ENCODE measurements around the gene GRIPAP1.

GRIPAP1 gene, protein sequence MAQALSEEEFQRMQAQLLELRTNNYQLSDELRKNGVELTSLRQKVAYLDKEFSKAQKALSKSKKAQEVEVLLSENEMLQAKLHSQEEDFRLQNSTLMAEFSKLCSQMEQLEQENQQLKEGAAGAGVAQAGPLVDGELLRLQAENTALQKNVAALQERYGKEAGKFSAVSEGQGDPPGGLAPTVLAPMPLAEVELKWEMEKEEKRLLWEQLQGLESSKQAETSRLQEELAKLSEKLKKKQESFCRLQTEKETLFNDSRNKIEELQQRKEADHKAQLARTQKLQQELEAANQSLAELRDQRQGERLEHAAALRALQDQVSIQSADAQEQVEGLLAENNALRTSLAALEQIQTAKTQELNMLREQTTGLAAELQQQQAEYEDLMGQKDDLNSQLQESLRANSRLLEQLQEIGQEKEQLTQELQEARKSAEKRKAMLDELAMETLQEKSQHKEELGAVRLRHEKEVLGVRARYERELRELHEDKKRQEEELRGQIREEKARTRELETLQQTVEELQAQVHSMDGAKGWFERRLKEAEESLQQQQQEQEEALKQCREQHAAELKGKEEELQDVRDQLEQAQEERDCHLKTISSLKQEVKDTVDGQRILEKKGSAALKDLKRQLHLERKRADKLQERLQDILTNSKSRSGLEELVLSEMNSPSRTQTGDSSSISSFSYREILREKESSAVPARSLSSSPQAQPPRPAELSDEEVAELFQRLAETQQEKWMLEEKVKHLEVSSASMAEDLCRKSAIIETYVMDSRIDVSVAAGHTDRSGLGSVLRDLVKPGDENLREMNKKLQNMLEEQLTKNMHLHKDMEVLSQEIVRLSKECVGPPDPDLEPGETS
- total RNA-seq, result 43.9 to 92.8 (median 75.2) reads per million in 18 experiments

DNA sequence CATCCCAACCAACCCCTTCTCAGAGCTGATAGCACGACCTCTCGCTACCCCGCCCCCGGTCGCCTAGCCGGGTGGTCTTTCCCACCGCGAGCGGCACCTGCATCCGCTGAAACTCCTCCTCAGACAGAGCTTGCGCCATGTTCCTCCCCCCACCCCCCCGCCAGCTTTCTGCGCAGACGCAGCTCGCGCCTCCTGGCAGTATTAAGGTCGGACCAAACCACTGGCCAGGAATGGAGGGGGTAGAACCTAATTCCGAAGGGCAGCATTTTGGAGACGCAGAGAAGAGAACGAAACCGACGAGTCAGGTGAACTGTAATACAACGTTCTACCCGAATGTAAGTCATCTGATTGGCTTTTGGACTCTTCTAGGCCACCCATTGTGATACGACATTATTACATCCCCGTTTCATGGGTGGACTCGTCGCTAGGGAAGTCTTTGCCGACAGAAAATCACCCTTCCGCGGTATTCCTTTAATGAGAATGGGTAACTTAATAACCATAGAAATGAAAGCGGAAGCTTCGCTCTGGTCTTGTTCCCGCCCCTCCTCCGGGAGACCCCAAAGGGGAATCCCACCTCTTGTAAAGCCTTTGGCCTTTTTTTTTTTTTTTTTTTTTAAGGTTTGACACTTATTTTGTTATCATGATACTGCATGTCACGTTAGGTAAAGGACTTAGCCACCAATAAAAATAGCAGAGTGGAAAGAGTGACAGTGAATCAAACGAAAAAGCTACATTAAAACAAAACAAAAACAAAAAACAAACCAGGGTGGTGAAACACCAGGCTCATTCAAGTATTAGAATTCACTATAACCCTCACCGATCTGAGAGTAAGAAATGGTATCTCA lies at the start of gene GRIPAP1:
TSS of gene GRIPAP1 (minus strand) at position 174 of the 845 bp plus-strand sequence. CDS start at position 139, 35 bp downstream.
- peak; percentile 84 to 85 for DNase-seq

DNA sequence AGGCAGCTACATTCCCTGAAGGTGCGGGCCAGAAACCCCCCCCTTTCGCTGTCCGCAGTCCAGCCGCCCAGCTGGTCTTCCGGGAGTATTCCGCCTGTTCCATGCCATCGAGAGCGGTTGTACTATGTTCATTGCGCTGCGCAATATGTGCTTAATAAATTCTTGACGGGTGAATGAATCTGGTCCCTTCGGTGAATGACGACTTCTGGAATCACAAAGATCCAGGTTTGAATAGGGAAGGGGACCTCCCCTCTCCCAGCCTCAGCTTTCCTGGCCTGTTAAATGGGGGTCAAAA lies 41.9 kb upstream of the GRIPAP1 start:
- DNase-seq, result no peak

DNA sequence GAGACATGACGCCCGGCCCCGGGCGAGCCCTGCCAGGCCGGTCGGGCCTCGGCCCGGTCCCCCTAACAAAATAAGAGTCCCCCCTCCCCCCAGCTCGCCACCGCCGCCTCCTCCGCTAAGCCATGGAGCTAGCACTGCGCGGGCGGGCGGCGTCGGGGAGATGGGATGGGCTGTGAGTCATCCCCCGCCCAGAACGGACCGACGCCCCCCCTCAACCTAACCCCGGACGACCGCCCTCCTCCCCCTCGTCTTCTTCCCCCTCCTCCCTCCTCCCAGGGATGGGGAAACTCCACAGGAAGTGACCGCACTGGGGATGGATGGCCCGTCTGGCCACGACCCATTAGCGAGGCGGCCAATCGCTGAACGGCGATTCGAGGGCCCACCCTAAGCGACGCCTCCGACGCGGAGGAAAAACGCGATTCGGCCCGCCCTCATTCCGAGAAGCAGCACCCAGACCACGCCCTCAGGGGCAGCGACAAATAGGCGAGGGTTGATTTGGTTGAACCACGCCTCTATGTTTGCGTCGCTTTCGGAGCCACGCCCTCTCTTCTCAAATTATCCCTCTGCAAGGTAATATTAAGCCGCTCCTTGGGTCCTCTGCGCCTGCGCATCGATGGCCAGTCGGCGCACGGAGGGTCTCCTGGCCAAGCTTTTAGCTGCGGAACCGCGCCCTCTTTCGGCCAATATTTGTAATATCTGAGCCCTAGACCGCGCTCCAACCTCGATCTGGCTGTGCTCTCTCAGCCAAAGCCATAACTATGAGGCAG lies 41.3 kb upstream of the GRIPAP1 start, which contains the start of gene TFE3:
TSS of gene TFE3 (minus strand) at position 138 of the 767 bp plus-strand sequence. CDS start at position 7, 131 bp downstream.
- peak; percentile 98 for DNase-seq

DNA sequence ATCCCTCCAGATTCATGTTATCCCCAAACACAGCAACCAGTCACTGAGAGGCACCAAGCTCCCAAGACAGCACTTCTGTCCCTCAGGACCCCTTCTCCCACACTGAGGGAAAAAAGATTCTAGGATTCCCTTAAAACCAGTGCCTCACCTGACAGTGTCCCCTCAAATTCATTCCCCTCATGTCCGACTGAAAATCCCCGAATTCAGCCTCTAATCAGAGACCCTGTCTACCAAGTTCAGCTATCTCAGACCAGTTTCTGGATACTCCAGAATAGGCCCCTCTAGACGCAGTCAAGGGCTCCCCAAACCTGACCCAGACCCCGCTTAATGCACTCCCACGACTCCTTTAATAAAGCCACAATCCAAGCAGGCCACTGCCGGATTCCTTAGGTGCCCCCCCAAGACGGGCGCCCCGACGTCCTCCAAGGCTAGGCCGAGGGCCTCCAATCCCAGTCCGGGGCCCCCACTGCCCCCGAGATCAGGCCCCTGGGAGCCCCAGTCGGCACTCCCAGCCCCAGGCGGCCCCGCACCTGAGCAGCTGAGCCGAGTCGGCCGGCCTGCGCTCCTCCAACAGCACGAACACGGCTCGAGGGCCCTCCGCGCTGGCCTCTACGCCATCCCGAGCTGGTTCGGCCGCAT lies 40.6 kb upstream of the GRIPAP1 start:
- no peak for DNase-seq

DNA sequence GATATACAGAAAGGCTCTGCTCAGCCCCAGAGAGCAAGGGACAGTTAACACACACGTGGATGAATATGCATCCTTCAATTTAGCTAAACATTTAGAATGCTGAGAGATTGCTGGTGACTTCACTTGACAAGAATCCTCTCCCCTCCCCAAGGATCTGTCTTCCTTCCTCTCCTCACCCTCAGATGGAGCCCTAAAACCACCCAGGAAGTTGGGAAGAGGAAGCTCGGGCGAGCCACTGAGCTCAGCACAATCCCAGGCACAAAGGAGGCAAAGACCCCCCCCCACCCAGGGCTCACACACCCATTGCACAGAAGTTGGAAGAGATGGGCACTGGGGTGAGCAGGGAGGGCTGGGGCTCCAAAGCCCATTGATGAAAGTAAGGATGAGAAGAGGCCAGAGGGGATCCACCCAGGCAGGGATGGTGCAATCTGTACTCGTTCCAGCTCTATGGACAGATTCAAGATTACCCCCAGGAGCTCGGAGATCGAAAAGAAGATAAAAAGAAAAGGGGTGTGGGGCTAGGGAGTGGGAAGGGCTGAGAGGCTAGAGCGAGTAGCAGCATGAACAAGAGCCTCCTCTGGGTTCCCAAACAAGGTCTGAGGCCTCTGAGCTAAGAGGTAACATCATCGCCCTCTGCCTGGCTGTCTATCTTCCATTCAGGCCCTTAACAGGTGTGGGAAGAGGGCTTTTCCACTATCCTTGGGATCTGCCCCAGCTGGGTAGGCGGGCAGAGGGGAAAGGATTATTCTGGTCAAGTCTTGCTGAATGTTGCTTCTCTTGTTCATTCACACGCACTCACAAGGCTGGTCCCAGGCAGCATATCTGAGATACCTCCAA lies 39.9 kb upstream of the GRIPAP1 start:
- DNase-seq, result peak; percentile 3 to 28

DNA sequence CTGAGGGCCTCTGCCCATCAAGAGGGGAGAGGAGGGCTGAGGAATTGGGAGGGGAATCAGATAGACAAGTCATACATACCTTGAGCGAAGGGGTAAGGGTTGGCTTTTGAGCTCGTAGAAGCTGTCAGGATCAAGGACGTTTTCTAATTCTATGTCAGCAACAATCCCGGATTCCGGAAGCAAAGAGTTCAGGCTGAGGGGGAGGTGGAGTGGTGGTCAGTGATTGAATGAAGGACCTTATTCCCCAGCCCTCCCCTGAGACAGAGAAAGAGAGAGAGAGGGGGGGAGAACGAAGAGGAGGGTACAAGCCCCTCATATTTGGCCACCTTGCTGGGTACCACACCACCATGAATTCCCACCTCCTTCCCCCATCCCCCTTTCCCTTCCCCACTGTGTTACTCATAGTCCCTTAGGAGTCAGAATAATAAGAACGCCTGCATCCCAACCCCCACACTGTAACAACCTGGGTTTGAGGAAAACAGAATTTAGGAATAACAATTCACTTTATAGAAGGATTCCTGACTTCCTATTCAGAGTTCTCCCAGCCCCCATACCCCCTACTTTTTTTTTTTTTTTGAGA lies 38.4 kb upstream of the GRIPAP1 start:
- DNase-seq, result no peak

DNA sequence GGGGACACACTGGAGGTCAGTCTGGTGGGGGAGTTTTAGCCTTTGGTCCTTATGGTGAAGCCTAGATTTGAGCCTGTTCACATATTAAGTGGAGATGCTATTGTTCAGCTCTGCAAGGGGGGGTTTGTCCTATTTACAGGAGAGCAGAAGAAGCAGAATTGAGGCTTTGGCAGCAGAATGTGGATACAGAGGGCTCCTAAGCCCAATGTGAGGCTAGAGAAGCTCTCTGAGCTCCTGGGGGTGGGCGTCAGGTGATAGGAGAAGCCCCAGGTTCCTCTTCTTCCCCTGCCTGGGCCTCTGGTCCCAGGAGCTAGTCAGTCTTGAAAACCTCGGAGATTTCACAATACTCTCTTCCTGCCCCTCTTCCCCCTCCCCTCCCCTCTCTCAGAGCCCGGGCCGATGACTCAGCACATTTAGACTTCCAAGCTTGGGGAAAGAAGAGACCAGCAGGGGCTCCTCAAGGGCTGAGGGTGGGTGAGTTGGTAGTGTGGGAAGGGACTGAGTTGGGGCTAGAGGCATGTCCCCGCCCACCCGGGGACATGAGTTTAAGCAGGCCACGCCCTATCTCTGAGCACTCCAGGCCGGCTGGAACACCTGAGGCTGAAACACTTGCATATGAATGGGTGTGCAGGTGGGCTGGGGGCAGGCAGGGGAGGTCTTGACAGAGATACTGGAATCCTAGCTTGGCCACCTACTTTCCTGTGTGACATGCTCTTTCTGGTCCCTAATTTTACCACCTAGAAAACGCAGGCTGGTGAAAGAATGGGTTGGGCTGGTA lies 37.7 kb upstream of the GRIPAP1 start:
- DNase-seq, result peak; percentile 58 to 62

DNA sequence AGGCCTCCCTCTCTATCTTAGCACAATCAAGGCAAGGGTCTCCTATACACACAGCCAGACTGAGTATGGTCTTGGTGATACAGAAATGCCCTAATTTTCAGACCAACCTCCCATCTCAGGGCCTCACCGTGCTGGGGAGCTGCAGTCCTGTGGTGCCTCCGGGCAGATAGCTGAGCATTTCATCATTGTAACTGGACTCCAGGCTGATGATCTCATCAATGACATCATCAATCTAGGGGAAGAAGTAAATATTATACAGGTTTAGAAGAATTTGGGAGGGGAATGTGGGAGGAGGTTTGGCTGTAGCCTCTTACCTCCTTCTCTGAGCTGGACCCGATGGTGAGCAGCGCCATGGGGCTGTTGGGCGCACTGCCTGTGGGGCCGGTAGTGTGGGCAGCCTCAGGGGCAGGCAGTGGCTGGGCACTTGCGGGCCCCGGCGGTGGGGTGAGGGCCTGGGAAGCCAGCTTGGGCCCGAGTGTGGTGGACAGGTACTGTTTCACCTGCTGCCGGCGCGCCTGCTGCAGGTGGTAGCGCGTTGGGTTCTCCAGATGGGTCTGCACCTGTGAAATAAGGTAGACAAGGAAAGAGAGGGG lies 35.9 kb upstream of the GRIPAP1 start:
- no peak for DNase-seq

DNA sequence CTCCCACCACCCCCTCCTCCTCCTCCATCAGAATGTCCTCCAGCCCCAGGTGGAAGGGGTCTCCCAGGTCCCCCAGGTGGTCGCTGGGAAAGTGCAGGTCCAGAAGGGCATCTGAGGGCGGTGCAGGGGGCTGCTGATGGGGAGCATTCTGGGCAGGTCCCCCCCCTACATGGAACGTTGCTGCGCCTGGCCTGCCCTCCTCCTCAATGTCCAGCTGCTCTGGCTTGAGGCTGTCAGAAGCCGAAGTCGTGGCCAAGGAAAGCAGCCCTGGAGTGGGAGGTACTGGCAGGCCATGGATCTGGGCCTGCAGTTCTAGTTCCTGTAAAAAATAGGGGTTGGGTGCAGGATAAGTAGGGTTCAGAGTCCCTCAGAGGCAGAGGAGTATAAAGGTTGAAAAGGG lies 28.2 kb upstream of the GRIPAP1 start:
- no peak for DNase-seq

DNA sequence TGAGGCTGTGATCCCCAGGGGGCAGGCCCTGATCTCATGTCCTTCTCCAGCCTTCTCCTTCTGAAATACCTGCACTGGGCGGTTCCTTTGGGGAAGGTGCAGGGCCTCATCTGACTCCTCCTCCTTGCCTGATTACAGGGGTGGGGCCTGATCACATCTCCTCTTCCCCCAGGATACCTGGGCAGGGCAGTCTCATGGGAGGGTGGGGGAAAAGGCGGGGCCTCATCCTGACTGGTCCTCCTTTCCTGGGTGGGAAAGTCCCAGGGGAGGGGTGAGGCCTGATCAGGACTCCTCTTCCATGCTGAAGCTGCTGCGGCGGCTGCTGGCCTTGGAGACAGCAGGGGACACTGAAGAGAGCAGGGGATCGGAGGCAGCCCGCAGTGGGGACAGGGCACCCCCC lies 27.8 kb upstream of the GRIPAP1 start:
- no peak for DNase-seq

DNA sequence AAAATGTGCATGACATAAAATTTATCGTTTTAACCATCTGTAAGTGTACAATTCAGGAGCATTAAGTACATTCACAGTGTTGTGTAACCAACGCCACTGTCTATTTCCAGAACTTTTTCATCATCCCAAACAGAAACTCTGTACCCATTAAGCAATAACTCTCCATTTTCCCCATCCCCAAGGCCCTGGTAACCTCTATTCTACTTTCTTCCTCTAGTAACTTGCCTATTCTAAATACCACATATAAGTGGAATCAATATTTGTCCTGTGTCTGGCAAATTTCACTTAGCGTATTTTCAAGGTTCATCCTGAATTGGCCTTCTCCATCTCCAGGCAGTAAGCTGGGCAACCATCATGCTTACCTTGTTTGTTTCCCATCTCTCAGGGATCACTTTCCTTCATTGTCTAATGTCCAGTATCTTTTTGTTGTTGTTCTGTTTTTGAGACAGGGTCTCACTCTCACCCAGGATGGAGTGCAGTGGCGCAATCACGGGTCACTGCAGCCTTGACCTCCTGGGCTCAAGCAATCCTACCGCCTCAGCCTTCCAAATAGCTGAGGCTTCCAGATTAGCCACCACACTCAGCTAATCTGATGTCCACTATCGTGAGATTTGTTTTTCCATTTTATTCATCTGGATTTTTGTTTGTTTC lies 17.7 kb upstream of the GRIPAP1 start:
- peak in 1 of 2 donors; percentile 14 for DNase-seq

DNA sequence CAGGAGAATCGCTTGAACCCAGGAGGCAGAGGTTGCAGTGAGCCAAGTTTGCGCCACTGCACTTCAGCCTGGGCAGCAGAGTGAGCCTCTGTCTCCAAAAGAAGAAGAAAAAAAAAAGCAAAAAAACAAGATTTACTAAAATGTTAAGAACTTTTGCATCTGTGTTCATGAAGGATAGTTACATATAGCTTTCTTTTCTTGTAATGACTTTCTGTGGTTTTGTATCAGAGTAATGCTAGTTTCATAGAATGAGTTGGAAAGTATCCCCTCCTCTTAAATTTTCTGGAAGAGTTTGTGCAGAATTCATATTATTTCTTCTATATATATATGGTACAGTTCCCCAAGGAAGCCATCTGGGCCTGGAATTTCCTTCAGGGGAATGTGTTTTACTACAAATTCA lies 17.0 kb upstream of the GRIPAP1 start:
- no peak for DNase-seq

DNA sequence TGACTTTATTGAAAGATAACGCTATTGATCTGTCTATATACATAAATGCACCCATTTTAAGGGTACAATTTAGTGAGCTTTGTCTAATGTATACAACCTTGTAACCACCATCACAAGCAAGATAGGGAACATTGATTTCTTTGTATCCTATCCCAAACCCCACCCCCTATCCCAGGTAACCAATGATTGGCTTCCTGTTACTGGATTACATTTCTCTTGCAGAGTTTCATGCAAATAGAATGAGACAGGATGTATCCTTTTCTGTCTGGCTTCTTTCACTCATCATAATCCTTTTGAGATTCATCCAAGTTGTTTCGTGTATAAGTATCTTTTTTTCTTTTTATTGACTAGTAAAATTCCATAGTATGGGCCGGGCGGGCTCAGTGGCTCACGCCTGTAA lies 1.6 kb upstream of the GRIPAP1 start:
- no peak for DNase-seq

DNA sequence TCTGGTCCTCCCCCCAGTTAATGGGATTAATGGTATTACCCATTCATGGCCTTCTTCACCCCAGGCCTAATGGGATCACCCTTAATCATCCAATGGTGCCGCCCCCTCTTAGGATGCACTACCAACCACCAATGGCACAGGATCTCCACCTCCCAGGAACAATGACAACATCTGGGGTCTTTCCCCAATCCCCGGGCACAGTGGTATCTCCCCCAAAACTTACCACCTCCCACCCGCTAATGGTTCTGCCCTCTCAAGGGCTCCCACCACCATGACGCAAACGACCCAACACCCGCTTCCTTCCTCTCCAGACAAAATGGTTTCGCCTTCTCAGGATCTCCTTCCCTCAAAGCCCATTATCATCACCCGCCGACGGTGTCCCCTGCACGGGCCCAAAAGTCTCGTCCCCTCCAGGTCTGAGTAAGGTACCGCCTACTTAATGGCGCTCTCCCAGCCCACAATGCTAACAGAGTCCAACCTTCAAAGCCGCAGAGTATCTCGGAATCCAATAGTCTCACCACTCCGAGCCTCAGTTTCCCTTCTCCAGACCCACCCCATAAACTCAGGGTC lies 458 bp downstream of the GRIPAP1 start:
- peak; percentile 51 to 69 for DNase-seq

DNA sequence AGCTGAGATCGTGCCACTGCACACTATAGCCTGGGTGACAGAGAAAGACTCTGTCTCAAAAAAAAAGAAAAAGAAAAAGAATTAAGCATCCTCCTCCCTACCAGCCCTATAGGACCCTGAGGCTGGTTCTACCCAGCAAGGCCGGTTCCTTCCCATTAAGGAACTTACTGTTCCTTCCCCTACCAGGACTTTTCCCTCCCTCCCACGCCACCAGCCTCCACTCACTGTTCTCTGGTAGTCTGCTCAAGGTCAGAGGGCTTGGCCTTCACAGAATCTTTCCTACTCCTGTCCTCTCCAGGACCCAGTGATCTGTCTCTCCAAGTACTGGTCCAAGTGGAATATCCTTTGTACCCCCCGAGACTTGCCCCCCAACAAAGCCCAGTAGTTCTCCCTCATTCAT lies 1.4 kb downstream of the GRIPAP1 start:
- DNase-seq, result peak; percentile 28 to 64

DNA sequence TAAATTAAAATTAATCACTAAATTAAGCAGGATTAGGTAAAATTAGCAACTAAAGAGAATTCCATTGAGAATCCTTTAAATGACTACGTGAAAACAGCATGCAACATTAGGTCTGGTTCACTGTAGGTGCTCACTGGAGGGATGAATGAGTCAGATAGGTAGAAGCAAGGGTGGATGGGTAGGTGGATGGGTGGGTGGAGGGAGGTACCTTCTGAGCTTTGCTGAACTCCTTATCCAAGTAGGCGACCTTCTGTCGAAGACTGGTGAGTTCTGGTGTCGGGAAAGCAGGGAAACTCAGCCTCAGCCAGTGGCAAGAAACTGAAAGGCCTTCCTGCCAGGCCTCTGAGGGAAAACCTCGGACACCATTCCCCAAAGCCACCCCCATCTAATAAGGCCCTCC lies 3.0 kb downstream of the GRIPAP1 start:
- no peak for DNase-seq

DNA sequence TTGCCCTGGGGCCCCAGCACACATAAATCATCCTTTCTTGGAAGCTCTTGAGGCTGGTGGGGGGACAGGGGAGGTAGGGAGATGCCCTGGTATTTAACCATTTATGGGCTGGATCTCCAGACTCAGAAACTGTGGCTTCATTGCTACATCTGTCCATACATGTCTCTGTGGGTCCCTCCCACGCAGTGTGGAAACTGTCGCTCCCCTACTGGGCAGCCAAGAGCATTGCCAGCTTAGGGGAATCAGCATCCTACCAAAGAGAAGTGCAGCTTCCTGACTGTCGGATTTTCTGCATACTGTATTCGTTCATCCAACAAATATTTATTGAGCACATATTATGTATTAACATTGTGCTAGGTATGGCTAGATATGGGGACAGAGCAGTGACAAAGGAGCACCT lies 3.7 kb downstream of the GRIPAP1 start:
- DNase-seq, result peak; percentile 11 to 29

DNA sequence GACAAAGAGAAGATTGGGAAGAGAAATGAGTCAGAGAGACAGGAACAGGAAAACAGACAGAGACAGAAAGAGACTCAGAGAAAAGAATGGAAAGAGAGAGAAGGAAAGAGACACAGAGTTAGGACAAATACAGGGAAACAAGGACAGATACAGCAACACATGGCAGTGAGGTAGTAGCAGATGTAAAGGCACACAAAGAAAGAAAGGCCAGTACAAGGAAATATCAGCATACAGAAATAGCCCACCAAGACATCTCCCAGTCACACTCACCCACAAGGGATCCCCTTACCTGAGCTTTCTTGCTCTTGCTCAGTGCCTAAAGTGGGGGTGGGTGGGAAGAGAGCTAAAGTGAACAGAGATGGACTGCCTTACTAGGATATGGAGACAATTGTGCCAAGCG lies 4.2 kb downstream of the GRIPAP1 start:
- no peak for DNase-seq
